Activated CD4-positive, alpha-beta T cell treated with anti-CD3 and anti-CD28 coated beads for 24 hours (primary cell): ENCODE results near the gene VTI1A.
"Not testable (repeated sequence)": the region's sequence is repeated elsewhere in the genome, so short reads cannot be mapped to it uniquely, and the experiment has no call there.

Experiments
- DNase-seq, 2 donors: peaks; one replicate each; pipeline ENCODE4 v3.0.0-alpha.2; 2020; ENCODE audit warnings: low read depth in 2 of 2

Gene VTI1A

GRCh38 chr10:112454910-112455779 is 8.1 kb downstream of the VTI1A start:
- DNase-seq = no peak

GRCh38 chr10:112456533-112456932 is 9.5 kb downstream of the VTI1A start:
- DNase-seq = no peak

GRCh38 chr10:112460366-112460765 is 13.4 kb downstream of the VTI1A start:
- no peak for DNase-seq

- no peak for DNase-seq
Measured at GRCh38 chr10:112461029-112461887, 14.2 kb downstream of the VTI1A start.

GRCh38 chr10:112464074-112464473 is 17.1 kb downstream of the VTI1A start:
- DNase-seq = not testable (repeated sequence)

- DNase-seq = no peak
Measured at GRCh38 chr10:112465299-112465883, 18.4 kb downstream of the VTI1A start.

GRCh38 chr10:112466802-112467201 is 19.8 kb downstream of the VTI1A start:
- DNase-seq = no peak

- no peak for DNase-seq
Measured at GRCh38 chr10:112467541-112468075, 20.6 kb downstream of the VTI1A start.

- no peak for DNase-seq
Measured at GRCh38 chr10:112471878-112472487, 25.0 kb downstream of the VTI1A start.

- no peak for DNase-seq
Measured at GRCh38 chr10:112475575-112476218, 28.7 kb downstream of the VTI1A start.

GRCh38 chr10:112481602-112482001 is 34.6 kb downstream of the VTI1A start:
- DNase-seq = no peak

- no peak for DNase-seq
Measured at GRCh38 chr10:112484399-112484798, 37.4 kb downstream of the VTI1A start.

GRCh38 chr10:112487964-112488363 is 40.9 kb downstream of the VTI1A start:
- no peak for DNase-seq

GRCh38 chr10:112490545-112490944 is 43.5 kb downstream of the VTI1A start:
- no peak for DNase-seq

GRCh38 chr10:112491144-112491543 is 44.1 kb downstream of the VTI1A start:
- DNase-seq = no peak

- DNase-seq = no peak
Measured at GRCh38 chr10:112492736-112493135, 45.7 kb downstream of the VTI1A start.

- DNase-seq = no peak
Measured at GRCh38 chr10:112497347-112497950, 50.4 kb downstream of the VTI1A start.

GRCh38 chr10:112498806-112499205 is 51.8 kb downstream of the VTI1A start:
- no peak for DNase-seq

GRCh38 chr10:112499985-112500384 is 53.0 kb downstream of the VTI1A start:
- DNase-seq = not testable (repeated sequence)

- no peak for DNase-seq
Measured at GRCh38 chr10:112502536-112502935, 55.5 kb downstream of the VTI1A start.

GRCh38 chr10:112503643-112504042 is 56.6 kb downstream of the VTI1A start:
- DNase-seq = no peak
